DND-41 (cell line): ENCODE results near the gene HS3ST6.

Experiments used
- ATAC-seq: fragments of 200-7000 bp; cut with Tn5 transposase; 3 replicates; pipeline ENCODE4 v1.9.1; 2021; ENCODE audit warnings: low read depth; ENCODE audit not compliant: insufficient read depth
- DNase-seq: peaks from one replicate; pipeline ENCODE4 v3.0.0-alpha.2; 2020
- H2AFZ ChIP-seq: 2 replicates; pipeline ENCODE4 v1.6.0; 2012; ENCODE audit warnings: low read depth, low read length
- H3K27ac ChIP-seq: 2 replicates; pipeline ENCODE4 v1.5.1; 2012; ENCODE audit warnings: low read length, inconsistent platforms
- H3K27me3 ChIP-seq: fragments of 200-600 bp; sonication (generic); 2 replicates; pipeline ENCODE4 v1.6.0; 2012; ENCODE audit warnings: low read length, mild to moderate bottlenecking, inconsistent platforms; ENCODE audit not compliant: insufficient read depth, poor library complexity
- H3K36me3 ChIP-seq: 2 replicates; pipeline ENCODE4 v1.5.1; 2012; ENCODE audit warnings: low read length, inconsistent platforms; ENCODE audit not compliant: insufficient read depth
- H3K4me1 ChIP-seq: 2 replicates; pipeline ENCODE4 v1.5.1; 2012; ENCODE audit warnings: mild to moderate bottlenecking, low read length; ENCODE audit not compliant: insufficient read depth
- H3K4me2 ChIP-seq: 2 replicates; pipeline ENCODE4 v1.6.0; 2012; ENCODE audit warnings: mild to moderate bottlenecking, moderate library complexity, low read length, inconsistent platforms; ENCODE audit not compliant: insufficient read depth
- H3K4me3 ChIP-seq, 2 experiments: fragments of 200-600 bp in 1 of 2; shearing (Covaris generic) in 1 of 2; 2 replicates each; pipeline ENCODE4 v1.5.1; 2012 to 2016; ENCODE audit warnings: inconsistent platforms in 2 of 2, low read length in 2 of 2, mild to moderate bottlenecking in 2 of 2, low read depth in 1 of 2, moderate library complexity in 1 of 2
- H3K79me2 ChIP-seq: 2 replicates; pipeline ENCODE4 v1.6.0; 2012; ENCODE audit warnings: low read length, inconsistent platforms; ENCODE audit not compliant: insufficient read depth
- H3K9ac ChIP-seq: 2 replicates; pipeline ENCODE4 v1.6.0; 2012; ENCODE audit warnings: low read depth, mild to moderate bottlenecking, inconsistent platforms, low read length, moderate library complexity
- H3K9me3 ChIP-seq: 2 replicates; pipeline ENCODE4 v1.5.1; 2012; ENCODE audit warnings: low read length, moderate library complexity, mild to moderate bottlenecking, inconsistent platforms; ENCODE audit not compliant: insufficient read depth, severe bottlenecking
- H4K20me1 ChIP-seq: 2 replicates; pipeline ENCODE4 v1.6.0; 2012; ENCODE audit warnings: low read length; ENCODE audit not compliant: insufficient read depth
- EZH2 ChIP-seq: IDR thresholded peaks from 3 replicates; pipeline ENCODE4 v1.6.1; 2012; ENCODE audit warnings: borderline replicate concordance, low read depth, mild to moderate bottlenecking, moderate library complexity, low read length, inconsistent platforms; ENCODE audit not compliant: severe bottlenecking
- TF ChIP-seq, protein P1 (sequence below): IDR thresholded peaks from 2 replicates; pipeline ENCODE4 v1.5.1; 2012; ENCODE audit warnings: borderline replicate concordance, low read length, moderate library complexity, mild to moderate bottlenecking; ENCODE audit not compliant: poor library complexity, severe bottlenecking; ENCODE audit errors: extremely low read depth

The HS3ST6 gene

DNA sequence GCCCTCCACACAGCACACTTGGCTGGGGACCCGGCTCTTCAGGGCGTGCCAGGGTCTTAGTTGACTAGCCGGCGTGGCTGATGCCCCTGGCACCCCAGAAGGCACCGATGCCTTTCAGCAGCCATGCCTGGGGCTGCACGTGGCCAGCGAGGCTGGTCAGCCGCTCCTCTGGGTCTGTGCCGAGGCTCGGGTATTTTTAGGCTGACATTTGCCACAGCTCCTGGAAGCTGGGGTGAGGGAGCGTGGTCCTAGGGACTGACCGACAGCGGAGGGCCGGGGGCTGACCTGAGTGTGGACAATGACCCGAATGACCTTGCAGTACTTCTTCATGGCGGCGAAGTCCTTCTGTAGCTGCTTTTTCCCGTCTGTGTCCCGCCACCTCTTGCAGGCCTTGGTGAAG lies 32.3 kb upstream of the HS3ST6 start:
- DNase-seq, result no peak
- H3K4me2 ChIP-seq, result no peak overlapping the region
- H3K4me1 ChIP-seq, result no peaks in the 10 kb centered on the region
- H3K79me2 ChIP-seq, result no peaks in the 10 kb centered on the region
- no peak overlapping the region for H3K27ac ChIP-seq
- no peak overlapping the region for H3K4me3 ChIP-seq
- H3K36me3 ChIP-seq, result no peaks in the 10 kb centered on the region
- H3K9ac ChIP-seq, result no peak overlapping the region
- H3K9me3 ChIP-seq, result no peaks in the 10 kb centered on the region
- TF ChIP-seq EZH2, result no peak
- TF ChIP-seq, protein P1, sequence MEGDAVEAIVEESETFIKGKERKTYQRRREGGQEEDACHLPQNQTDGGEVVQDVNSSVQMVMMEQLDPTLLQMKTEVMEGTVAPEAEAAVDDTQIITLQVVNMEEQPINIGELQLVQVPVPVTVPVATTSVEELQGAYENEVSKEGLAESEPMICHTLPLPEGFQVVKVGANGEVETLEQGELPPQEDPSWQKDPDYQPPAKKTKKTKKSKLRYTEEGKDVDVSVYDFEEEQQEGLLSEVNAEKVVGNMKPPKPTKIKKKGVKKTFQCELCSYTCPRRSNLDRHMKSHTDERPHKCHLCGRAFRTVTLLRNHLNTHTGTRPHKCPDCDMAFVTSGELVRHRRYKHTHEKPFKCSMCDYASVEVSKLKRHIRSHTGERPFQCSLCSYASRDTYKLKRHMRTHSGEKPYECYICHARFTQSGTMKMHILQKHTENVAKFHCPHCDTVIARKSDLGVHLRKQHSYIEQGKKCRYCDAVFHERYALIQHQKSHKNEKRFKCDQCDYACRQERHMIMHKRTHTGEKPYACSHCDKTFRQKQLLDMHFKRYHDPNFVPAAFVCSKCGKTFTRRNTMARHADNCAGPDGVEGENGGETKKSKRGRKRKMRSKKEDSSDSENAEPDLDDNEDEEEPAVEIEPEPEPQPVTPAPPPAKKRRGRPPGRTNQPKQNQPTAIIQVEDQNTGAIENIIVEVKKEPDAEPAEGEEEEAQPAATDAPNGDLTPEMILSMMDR, result no peak
- no peak for ATAC-seq
- no peaks in the 10 kb centered on the region for H4K20me1 ChIP-seq
- no peak overlapping the region for H2AFZ ChIP-seq
- no peaks in the 10 kb centered on the region for H3K27me3 ChIP-seq

DNA sequence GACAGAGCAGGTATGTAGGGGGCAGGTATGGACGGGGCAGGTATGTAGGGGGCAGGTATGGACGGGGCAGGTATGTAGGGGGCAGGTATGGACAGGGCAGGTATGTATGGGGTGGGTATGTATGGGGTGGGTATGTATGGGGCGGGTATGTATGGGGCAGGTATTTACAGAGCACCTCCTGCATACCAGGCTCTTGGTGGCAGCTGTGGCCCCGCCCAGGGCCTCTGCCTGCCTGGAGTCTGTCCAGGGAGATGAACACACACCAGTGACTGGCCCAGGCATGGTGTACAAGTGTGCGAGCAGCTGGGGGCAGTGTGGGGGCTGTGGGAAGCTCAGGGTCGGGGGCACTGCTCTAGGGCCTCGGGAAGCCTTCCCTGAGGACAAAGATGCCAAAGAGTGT lies 31.8 kb upstream of the HS3ST6 start:
- H3K36me3 ChIP-seq, result no peaks in the 10 kb centered on the region
- ATAC-seq (no peak), DNase-seq (no peak)
- no peaks in the 10 kb centered on the region for H3K4me1 ChIP-seq
- no peaks in the 10 kb centered on the region for H3K79me2 ChIP-seq
- H4K20me1 ChIP-seq, result no peaks in the 10 kb centered on the region
- H3K9me3 ChIP-seq, result no peaks in the 10 kb centered on the region
- H3K4me2 ChIP-seq, result no peak overlapping the region
- no peak for TF ChIP-seq EZH2
- TF ChIP-seq, protein P1, result no peak
- H3K4me3 ChIP-seq, result no peak overlapping the region
- no peak overlapping the region for H3K27ac ChIP-seq
- no peak overlapping the region for H2AFZ ChIP-seq
- H3K27me3 ChIP-seq, result no peaks in the 10 kb centered on the region
- no peak overlapping the region for H3K9ac ChIP-seq

DNA sequence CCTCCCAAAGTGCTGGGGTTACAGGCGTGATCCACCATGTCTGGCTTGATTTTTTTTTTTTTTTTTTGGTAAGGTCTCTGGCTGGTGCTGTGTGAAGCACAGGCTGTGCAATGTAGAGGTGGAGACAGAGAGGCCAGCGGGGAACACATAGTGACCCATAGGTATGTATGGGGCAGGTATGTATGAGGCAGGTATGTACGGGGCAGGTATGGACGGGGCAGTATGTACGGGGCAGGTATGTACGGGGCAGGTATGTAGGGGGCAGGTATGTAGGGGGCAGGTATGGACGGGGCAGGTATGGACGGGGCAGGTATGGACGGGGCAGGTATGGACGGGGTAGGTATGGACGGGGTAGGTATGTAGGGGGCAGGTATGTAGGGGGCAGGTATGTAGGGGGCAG lies 31.3 kb upstream of the HS3ST6 start:
- no peak for DNase-seq
- Histone ChIP-seq H3K27ac (no peak overlapping the region), H3K4me1 (no peaks in the 10 kb centered on the region), H3K9ac (no peak overlapping the region), H3K36me3 (no peaks in the 10 kb centered on the region), H3K79me2 (no peaks in the 10 kb centered on the region), H3K9me3 (no peaks in the 10 kb centered on the region), H3K4me3 (no peak overlapping the region), H3K4me2 (no peak overlapping the region), H2AFZ (no peak overlapping the region), H3K27me3 (no peaks in the 10 kb centered on the region), H4K20me1 (no peaks in the 10 kb centered on the region)
- TF ChIP-seq, protein P1, result no peak
- no peak for TF ChIP-seq EZH2
- ATAC-seq, result no peak

DNA sequence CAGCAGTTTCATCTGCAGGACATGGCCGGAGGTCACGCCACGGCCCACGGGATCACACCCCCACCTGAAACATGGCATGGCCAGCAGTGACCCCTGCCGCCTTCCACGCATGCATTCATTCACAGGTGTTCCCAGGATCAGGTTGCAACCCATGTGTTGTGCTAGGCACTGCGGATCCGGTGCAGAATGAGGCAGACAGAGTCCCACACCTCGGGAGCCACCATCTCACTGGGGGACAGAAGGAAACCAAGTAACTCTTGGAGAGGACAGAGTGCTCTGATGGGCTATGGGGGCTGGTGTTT lies 29.1 kb upstream of the HS3ST6 start:
- Histone ChIP-seq H3K27me3 (no peaks in the 10 kb centered on the region), H4K20me1 (no peaks in the 10 kb centered on the region; the same call in 1 of the 2 replicates), H3K36me3 (no peaks in the 10 kb centered on the region), H3K9ac (no peak overlapping the region), H3K4me2 (no peak overlapping the region), H3K9me3 (no peaks in the 10 kb centered on the region), H3K27ac (no peak overlapping the region), H3K79me2 (no peaks in the 10 kb centered on the region; the same call in none of the 2 replicates), H3K4me1 (peaks cover 15% of the 10 kb centered on the region), H3K4me3 (no peak overlapping the region), H2AFZ (no peak overlapping the region)
- ATAC-seq (no peak), DNase-seq (no peak)
- no peak for TF ChIP-seq EZH2
- TF ChIP-seq, protein P1, result no peak
